Stimulated activated CD4-positive, alpha-beta T cell treated with anti-CD3 and anti-CD28 coated beads, Interleukin-15, amount 100 ng/mL, for 1 hour (primary cell): ENCODE measurements around the gene MCTP1.

Source experiments
- DNase-seq, 2 donors: peaks; one replicate each; pipeline ENCODE4 v3.0.0-alpha.2; 2020; ENCODE audit warnings: low read depth in 1 of 2, low spot score in 1 of 2

The MCTP1 gene

DNA sequence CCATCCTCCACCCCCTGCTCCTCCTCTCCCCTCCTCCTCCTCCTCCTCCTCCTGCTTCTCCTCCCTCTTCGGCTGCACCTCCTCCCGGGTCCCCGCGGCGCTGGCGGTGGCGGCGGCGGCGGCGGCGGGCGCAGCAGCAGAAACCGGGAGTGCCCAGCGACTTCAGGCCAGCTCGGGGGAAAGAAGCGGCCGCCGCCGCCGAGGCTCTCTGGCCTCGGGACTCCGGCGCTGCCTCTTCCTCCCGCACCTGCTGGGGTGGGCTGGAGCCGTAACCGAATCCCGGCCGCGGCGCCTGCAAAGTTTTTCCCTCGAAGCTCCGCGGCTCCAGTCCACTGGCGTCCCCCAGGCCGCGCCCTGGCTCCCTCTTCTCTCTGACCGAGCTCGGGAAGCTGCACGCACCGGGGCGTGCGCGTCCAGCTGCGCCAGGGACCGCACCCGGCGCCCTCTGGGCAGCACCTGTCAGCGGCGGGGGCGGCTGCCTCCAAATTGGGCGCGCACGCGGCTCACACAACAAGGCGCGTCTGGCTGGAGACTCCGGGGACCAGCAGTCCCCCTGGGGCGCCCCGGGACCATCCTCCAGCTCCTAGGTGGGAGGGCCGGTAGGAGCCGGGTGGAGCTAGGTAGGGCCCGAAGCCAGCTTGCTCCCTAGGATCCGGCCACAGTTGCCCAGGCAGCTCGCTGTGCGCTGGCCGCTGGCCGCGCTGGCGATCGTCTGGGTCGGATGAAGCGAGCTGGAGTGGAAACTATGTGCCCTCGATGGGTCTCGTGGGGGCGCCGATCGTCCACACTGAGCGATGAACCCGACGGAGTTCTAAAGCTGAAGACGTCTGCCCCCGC, at the start of gene MCTP1:
Gene MCTP1 (minus strand): TSS at position 523 of the 837 bp plus-strand sequence.
- DNase-seq, result no peak

DNA sequence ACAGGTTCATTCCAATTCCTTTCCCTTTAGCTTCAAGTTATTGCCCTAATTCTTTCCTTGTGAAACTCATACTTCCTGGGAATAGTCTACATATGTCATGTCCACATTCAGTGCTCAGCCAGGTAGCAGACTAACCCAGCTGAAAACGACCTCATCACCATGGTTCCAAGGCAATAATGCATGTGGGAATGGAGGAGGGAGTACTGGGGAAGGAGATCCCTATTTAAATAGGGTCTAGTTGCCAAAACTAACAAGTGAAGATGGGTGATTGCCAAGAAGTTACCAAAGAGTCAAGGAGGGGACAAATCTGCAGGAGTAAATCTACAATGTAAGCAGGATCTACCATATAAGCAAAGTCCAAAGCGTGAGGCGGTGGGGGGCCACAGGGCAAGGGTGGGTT, 47.3 kb upstream of the MCTP1 start:
- no peak for DNase-seq

DNA sequence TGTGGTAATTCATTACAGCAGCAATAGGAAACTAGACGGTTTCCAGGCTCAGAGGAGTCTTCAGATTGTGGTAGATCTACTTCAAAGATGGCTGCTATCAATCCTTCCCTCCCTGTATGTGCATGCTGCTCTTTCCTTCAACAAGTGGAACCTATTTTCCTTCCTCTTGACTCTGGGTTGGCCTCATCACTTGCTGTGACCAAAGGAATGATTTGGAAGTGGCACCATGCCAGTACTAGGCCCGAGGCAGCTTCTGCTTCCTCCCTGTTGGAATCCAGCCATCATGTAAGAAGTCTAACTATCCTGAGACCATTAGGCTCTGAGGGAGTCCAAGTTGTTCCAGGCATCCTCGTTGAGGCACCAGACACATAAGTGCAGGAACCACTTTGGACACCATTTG, 46.5 kb upstream of the MCTP1 start:
- no peak for DNase-seq

DNA sequence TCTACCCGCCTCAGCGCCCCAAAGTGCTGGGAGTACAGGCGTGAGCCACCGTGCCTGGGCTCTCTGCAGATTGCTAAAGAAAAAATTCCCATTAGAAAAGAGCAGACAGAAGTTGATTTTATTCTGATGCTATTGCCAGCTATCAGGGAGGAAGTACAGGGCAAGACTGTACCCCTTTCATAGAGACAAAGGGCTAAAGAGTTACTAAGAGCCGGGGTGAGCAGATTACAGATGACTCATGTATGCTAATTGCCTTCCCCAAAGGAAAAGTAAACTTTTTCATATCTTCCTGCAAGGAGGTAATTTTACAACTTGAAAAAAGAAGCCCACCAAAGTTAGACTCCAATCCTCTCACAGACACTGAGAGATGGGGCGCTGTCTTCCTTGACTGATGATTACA, 42.3 kb upstream of the MCTP1 start:
- DNase-seq, result no peak

DNA sequence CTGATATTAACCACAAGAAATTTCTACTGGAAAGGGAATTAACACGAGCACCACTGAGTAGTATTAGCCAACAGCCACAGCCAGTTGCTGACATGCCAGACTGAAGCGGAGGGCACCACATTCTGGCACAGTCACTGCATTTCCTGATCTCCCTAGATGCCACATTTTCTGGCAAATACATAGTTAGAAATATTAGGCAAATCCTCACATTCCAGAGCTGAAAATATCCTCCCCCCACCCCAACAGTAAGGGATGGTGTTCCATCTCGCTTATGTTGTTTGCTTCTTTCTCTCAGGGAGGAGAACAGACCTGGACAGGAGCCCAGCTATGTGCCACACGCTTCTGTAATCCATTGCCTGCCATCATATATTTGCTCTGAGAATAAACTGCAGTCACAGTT, 32.8 kb upstream of the MCTP1 start:
- no peak for DNase-seq

DNA sequence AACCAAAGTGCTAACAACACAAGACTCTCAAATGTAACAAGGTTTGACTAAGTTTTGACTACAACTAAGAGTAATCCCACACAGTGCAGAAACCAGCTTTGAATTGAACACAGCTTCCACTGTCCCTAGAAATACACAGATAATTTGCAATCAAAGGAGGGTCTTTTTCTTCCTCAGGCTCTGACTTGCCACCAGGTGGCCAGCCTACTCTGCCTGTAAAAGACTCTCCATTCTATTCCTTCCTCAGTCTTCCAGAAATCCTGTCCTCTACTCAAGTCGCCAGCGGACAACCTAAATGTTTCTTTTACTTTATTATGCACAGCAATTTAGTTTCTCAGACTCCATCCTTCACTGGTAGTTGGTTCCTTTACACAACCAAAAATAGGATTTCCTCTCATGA, 32.2 kb upstream of the MCTP1 start:
- DNase-seq, result no peak

DNA sequence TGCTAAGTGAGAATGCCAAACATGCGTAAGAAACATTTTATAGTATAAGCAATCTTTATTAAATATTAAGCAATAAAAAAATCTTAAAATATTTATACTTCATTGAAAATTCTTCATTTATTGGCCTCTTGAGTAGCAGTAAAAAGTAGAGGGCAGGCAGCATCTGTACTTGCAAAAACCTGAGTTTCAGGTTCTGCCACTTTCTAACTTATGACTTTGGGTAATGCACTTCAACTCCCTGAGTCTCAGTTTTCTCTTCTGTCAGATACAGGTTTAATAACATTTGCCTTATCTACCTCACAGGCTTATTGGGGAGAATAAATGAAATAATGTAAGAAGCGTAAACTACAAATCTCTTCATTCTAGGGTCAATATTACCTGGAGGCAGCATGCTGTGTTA, 19.8 kb upstream of the MCTP1 start:
- DNase-seq, result no peak

DNA sequence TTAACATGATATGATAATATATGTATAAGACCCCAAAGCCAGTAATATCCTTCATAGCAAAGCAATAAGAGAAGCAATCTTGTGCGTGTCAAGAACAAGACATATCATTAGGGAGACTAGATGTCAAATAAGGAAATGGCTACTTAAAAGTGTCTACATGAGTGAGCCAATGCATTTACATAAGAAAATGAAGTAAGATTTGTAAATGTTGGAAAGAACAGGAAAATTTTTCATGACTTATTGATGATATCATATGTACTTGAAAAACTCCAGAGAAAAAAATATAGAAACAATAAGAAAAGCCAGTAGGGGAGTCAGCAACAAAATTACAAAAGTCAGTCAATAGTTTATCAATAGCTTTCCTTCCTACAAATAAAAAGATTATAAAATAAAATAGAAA, 13.8 kb upstream of the MCTP1 start:
- no peak for DNase-seq

DNA sequence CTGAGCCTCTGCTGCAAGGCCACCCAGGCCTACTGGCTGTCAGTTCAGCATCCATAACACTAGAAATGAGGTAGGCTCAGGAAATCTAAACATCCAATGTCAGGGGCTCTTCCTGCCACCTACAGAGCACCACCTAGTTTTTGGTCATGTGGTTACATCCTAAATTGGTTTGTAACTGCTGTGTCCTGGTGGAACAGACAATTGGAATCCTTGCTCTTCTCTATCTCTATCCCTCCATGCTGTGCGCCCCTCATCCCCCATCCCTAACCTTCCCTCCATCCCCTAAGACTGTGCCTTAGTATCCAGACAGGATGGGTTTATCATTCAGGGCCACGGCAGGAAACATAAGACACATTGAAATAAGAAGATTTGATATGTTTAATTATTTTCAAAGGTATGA, 11.4 kb upstream of the MCTP1 start:
- no peak for DNase-seq

DNA sequence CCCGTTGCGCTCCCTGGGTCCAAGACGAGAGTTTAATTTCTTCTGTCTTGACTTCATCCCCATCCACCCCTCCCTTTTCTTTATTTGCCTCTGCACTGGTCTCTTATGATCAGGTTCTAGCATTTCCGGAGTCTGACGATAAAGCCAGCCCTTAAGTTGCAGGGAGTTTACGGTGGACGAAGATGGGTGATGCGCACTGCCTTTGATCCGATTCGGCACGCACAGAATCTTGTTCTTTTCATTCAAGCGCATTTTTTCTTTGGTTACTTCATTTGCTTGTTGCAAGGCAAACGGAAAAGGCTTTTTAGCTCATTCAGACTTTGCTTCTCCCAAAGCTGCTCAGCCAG, 488 bp upstream of the MCTP1 start:
- DNase-seq, result no peak

DNA sequence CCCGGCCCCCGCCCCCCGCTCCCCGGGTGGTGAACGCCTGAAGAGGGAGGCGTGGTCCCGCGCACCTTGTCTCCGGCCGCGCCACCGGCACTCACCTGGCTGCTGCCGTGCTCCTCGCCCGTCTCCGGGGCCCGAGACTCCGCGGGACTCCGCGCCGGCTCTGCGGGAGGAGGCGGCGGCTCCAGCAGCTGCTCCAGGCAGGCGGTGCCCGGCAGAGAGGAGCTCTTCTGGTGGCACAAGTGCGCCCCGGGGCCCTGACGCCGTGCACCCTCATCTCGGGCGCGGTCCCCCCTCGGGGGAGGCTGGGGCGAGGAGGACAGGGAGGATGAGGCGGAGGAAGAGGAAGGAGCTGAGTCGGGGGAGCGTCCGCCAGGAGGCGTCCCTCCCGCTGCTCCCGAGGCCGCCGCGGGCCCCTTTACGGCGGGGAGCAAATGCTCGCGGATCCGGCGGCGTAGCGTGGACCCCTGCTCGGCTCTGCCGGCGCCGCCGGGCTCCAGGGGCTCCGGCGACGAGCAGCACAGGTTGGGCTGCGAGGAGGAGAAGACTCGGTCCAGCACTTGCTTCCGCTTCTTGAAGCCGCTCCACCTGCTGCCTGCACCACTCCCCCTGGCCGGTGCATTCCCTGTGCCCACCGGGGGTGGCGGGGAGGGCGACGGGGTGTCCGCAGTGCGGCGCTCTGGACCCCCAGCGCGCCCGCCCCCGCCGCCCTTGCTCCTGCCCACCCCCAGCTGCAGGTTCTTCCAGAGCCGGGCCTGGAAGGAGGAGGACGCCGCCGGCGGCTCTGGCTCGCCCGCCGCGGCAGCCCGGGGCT, 928 bp downstream of the MCTP1 start:
- no peak for DNase-seq

DNA sequence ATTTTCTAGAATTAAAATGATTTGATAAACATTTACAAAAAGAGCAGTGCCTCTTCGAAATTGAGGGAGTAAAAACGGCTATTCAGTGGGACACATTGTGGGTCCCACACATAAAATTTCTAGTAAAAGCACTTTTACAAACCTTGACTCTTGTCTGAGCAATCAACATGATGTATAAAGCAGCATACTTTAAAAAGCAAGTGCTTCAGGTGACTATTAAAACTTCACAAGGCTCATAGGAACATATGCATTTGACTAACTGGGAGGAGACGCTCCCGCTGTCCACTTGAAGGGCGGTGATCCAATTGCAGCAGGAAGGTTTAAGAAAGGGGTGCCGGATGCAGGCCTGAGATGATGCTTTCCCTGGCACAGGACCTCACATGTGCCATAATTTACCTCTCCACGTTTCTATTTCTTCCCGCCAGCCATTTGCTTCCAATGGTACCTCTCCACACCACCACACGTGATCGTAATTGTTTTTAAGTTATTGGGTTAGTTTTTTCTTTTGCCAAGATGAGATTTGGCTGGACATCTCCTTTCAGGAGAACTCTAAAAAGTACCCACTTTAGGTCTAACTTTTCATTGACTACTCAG, 1.8 kb downstream of the MCTP1 start:
- no peak for DNase-seq

DNA sequence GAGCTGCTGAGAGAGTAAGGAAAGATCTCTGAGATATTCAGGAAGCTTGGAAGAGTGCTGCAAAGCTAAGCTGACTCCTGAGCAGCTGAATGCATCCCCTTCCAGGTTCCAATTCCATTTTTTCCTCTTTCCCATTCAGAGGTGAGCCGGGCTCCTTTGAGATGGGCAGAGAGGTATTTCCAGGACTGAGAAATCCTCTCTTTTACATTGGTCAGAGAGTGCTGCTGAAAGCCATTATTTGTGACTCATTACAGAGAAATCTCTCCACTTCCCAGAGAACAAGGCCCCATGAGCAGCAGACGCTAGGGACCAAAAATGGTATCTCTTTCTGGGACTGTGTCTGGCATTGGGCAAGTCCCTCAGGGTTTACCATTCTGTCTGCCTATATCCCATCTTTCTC, 3.7 kb downstream of the MCTP1 start:
- DNase-seq, result no peak

DNA sequence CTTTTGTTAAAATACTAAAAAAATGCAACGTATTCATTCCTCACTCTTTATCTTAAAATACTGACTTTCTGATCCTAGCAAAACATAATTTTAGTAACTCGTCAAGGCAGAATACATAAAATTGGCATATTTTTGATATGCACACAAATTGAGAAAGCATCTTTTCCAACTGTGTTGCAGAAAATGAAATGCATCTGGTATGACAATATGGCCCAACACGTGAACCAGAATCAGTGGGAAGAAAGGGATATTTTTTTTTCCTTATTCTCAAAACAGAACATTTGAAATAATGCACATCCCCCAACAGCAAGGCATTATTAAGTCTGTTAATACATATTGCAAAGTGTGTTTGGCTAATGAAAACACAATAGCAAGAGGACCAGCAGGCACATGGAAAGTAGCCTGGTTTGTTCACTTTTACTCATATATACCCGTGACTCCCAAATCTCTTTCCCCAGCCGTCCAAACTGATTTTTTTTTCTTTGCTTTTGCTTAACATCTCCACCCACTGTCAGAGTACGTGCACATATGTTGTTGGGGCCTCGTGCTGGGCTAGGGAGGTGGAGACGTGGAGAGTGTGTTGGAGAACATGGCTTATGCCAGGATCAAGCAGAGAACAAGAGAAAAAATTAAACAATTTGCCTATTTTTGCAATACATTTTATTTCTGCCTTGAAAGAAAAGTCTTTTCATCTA, 4.3 kb downstream of the MCTP1 start:
- no peak for DNase-seq

DNA sequence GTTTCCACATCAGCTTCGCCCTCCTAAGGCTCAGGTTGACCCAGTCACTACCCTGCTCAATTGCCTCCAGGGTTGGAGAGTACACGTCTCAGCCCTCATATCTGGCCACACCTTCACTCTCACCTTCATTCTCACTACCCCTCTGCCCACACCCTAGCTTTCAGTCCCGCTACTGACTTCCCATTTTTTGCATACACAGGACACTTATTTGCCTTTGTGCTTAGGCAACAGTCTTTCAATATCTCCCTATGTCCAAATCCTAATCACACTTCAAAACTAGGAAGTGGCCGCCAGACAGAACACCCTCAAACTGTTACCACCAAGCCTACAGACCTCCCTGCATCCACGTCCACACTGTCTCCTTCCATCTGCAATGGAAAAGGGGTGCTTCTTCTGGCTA, 10.9 kb downstream of the MCTP1 start:
- DNase-seq, result no peak

DNA sequence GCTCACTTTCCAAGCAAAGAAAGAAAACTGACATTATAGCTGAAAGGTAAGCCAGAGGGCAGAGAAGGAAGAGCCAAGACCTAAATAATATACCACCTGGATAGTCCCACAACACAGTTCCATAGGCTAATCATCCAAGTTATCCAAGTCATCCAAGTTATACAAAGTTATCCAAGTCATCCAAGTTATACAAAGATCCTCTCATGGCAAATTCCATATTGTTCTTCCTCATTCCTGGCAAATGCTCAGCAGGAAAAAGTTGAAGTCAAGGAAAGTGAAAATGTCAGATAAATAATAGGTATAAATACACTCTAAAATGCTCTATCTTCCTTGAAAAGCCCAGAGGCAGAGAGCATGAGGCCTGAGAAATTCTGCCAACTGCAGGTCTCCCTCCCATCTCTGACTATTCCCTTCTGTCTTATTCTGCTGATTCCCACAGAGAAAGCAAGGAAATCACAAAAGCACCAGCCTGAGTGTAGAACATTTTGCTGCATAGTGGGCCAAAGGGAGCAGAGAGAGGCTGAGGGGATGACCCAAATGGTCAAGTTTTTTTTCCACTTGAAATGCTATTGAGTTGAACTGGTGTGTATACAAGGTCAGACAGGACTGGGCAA, 12.5 kb downstream of the MCTP1 start:
- no peak for DNase-seq

DNA sequence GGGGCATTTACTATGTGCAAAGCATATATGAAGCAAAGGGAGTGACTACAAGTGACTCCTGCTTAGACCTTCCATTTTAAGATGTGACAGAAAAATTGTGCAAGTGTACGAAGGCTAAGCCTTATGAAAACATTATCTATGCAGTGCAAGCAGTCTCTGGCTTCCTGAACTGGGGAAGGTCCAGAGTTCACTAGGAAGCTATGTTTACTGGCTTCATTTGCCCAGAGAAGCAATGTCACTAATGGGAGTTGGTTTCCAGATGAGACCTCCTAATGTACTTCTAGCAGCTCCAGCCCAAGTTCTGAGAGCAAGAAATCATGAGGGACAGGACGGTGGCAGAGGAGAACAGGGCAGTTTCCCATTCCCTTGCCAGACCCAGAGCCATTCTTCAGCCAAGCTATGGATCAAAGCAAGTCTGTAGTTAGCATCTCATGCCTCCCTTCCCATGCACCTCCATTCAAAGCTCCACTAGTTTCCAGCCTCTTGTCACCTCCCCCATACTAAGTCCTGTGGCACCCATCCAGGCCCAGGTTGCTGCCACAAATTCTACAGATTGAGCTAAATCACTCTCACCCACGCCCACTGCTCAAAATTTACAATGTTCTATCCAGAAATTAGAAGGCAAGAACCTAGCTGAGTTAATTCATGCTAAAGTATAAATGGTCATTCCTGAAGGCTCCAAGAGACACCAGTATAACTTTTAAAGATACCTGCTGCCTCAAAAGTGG, 21.8 kb downstream of the MCTP1 start:
- DNase-seq, result no peak

DNA sequence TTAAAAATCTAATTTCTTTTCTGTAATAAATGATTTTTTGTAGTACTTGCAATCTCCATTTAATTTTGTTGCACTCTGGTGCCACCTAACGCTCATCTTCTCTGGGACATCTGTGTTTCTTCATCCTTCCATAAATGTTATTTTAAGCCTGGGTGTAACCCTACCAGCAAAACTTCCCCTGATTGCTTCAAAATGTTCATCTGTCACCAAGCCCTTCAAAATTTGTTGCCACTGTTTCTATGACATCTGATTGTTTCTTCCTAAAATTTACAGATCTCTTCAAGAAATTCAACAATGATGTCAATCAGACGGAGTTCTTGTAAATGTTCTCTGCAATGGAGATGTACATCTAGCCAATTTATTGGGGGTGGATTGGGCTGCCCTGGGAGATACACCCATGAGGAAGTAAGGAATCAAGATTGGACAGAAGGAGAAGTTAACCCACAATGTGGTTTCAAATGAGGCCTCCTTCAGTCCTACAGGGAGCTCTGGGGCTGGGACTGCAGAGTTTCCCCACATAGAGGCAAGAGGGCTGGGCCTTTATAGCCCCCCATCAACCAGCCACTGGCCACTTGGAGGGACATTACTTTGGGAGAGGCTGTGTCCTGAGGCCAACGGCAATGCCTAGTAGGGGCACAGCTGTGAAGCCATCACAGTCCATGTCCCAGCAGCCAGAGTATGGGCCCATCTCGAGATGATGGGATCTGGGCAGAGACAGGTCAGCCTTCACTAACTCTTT, 23.3 kb downstream of the MCTP1 start:
- DNase-seq, result no peak

DNA sequence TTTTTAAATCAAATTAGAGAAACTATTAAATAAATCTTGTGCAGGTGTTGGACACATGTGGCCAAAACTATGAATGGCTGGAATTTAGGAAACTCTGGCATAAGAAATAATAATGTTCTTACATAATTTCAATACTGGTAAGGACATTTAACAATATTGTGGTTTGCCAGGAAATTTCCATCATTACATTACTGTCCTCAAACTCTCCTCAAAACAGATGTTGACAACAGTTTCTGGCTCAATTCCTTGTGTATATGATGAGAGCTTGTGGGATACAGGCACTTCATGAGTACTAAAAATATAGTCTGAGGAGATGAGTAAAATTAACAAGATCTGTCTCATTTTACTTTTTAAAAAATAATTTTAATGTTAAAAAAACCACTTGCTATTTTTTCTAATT, 27.9 kb downstream of the MCTP1 start:
- no peak for DNase-seq

DNA sequence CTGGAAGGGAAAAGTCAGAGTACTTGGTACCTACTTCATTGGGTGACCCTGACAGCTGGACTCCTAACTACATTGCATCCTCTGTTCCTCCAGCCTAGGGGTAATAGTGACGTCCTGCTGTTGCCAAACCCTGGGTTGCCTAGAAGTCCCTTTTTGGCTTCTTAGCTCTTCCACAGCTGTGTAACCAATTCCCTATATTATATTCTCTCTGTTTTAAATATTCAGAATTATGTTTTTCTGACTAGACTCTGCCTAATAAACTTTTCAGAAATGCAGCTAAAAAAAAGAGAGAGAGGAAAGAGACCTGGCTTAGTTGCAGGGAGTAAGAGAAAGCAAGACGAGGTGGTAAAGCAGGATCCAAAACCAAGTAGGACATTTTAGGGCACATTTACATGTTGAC, 28.4 kb downstream of the MCTP1 start:
- no peak for DNase-seq
